Duodenal mucosa (tissue), 2 donors: ENCODE data around the gene NUBP1.
"Not testable (repeated sequence)": the region's sequence is repeated elsewhere in the genome, so short reads cannot be mapped to it uniquely, and the experiment has no call there.

Source experiments
- H3K27ac ChIP-seq: one replicate; pipeline ENCODE4 v1.7.0; 2013; ENCODE audit warnings: low read depth, low read length
- H3K27me3 ChIP-seq, 2 donors: one replicate each; pipeline ENCODE4 v1.7.0; 2013; ENCODE audit warnings: low read length in 2 of 2, control low read depth in 1 of 2; ENCODE audit not compliant: insufficient read depth in 2 of 2, control insufficient read depth in 1 of 2
- H3K36me3 ChIP-seq, 2 donors: one replicate each; pipeline ENCODE4 v1.7.0; 2013; ENCODE audit warnings: low read length in 2 of 2, control low read depth in 1 of 2; ENCODE audit not compliant: insufficient read depth in 2 of 2, control insufficient read depth in 1 of 2
- H3K4me1 ChIP-seq, 2 donors: one replicate each; pipeline ENCODE4 v1.7.0; 2013; ENCODE audit warnings: low read length in 2 of 2, control low read depth in 1 of 2; ENCODE audit not compliant: insufficient read depth in 2 of 2, control insufficient read depth in 1 of 2
- H3K4me3 ChIP-seq, 2 donors: one replicate each; pipeline ENCODE4 v1.7.0; 2013; ENCODE audit warnings: low read length in 2 of 2, low read depth in 1 of 2
- H3K9ac ChIP-seq, 2 donors: one replicate each; pipeline ENCODE4 v1.7.0; 2013; ENCODE audit warnings: low read length in 2 of 2, low read depth in 1 of 2
- H3K9me3 ChIP-seq, 2 donors: one replicate each; pipeline ENCODE4 v1.7.0; 2013; ENCODE audit warnings: low read length in 2 of 2, control low read depth in 1 of 2; ENCODE audit not compliant: control insufficient read depth in 1 of 2

NUBP1 gene

DNA sequence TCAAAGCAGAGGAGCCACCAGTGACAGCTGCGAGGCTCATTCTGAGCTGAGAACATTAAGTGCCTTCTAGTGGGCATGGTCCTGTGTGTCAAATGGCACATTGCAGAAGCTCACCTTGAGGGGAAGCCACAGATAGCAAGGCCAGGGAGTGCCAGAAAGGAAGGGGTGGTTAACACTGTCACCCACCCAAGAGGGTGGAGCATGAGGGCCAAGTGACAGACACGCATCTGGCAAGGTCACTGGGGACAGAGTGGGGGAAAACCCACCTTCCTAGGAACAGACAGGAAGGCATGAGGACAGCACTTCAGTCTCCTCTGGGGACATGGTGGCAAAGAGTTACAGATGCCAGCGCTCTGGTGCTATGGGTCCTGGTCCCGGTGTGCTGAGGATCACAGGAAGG is 22.1 kb downstream of the NUBP1 start:
- H3K4me3 ChIP-seq, result no peak overlapping the region
- H3K27me3 ChIP-seq, result no peaks in the 10 kb centered on the region
- no peak overlapping the region for H3K27ac ChIP-seq
- H3K9me3 ChIP-seq, result no peaks in the 10 kb centered on the region
- peaks cover 10 to 59% of the 10 kb centered on the region in 2 donors for H3K36me3 ChIP-seq
- H3K4me1 ChIP-seq, result no peaks in the 10 kb centered on the region
- H3K9ac ChIP-seq, result no peak overlapping the region

DNA sequence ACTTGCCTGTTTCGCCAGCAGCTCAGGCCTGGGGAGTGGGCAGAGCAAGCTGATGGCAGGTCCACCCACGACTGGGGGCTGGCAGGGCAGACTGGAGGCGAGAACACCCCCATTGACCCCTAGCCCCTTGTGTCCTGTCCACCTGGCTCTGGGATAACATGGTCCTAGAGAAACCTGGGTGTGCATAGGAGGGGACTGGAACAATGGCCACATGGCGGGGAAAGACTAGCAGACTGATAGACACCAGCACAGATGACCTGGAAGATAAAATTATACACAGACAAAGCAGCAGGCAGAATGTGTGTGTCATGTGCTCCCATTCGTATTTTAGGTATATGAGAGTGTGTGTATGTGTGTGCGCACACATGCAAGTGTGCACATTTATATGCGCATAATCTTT is 23.5 kb downstream of the NUBP1 start:
- H3K4me1 ChIP-seq, result no peaks in the 10 kb centered on the region
- no peak overlapping the region for H3K4me3 ChIP-seq
- peaks cover 6 to 47% of the 10 kb centered on the region in 2 donors for H3K36me3 ChIP-seq
- H3K9ac ChIP-seq, result no peak overlapping the region
- H3K9me3 ChIP-seq, result no peaks in the 10 kb centered on the region
- no peak overlapping the region for H3K27ac ChIP-seq
- no peaks in the 10 kb centered on the region for H3K27me3 ChIP-seq

DNA sequence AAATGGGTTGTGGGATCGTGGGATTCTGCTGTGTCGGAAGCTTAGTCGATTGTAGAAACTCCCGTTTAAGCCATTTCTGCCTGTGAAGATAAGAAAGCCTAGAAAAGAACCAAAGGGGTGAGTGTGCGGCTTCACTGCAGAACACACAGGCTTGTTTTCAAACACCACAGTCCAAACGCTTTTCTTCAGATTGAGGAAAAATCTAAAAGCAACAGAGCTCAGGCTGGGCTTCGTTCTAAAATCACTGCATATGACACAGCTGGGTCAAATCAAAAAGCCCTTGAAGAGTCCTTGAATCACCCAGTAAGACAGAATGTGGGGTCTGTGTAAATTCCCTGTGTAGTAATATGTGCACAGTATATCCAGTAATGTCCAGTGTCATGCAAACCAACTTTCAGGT is 25.7 kb downstream of the NUBP1 start:
- Histone ChIP-seq H3K27ac (no peak overlapping the region), H3K4me3 (no peak overlapping the region), H3K4me1 (no peaks in the 10 kb centered on the region), H3K36me3 (peaks cover 6 to 29% of the 10 kb centered on the region in 2 donors), H3K9ac (no peak overlapping the region), H3K27me3 (no peaks in the 10 kb centered on the region), H3K9me3 (no peaks in the 10 kb centered on the region)

DNA sequence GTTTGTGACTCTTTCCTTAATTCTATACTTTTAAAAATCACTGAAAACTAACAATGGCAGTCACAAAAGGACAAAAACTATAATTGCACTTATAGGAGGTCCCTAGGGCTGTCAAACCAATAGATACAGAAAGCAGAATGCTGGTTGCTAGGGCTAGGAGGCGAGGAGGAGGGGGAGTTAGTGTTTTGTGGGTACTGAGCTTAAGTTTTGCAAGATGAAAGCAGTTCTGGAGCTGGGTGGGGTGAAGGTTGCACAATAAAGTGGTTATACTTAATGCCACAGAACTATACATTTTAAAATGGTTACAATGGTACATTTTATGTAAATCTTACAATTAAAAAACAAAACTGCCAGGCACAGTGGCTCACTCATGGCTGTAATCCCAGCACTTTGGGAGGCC is 27.3 kb downstream of the NUBP1 start:
- Histone ChIP-seq H3K9ac (no peak overlapping the region), H3K27ac (no peak overlapping the region), H3K27me3 (no peaks in the 10 kb centered on the region), H3K36me3 (peaks cover 6 to 20% of the 10 kb centered on the region in 2 donors), H3K4me1 (no peaks in the 10 kb centered on the region), H3K9me3 (no peaks in the 10 kb centered on the region), H3K4me3 (no peak overlapping the region)

GRCh38 chr16:10776280-10776679 is 32.6 kb downstream of the NUBP1 start:
- Histone ChIP-seq H3K4me3 (no peak overlapping the region), H3K4me1 (no peaks in the 10 kb centered on the region), H3K27me3 (no peaks in the 10 kb centered on the region), H3K27ac (no peak overlapping the region), H3K9me3 (no peaks in the 10 kb centered on the region), H3K36me3 (no peaks in the 10 kb centered on the region), H3K9ac (no peak overlapping the region)

DNA sequence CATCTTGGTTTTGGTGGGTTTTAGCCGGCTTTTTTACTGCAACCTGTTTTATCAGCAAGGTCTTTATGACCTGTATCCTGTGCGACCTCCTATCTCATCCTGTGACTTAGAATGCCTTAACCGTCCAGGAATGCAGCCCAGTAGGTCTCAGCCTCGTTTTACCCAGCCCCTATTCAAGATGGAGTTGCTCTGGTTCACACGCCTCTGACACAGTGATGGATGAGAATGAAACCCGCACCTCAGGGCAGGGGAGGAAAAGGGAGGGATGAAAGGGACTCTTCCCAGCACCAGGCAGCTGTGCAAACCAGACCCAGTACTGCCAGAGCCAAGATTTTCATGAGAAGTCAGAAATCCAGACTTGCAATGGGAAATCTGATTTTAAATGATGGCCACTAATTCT is 33.3 kb downstream of the NUBP1 start:
- not testable (repeated sequence) for H3K27me3 ChIP-seq, H3K9me3 ChIP-seq, H3K4me1 ChIP-seq, H3K27ac ChIP-seq, H3K4me3 ChIP-seq, H3K36me3 ChIP-seq, H3K9ac ChIP-seq

DNA sequence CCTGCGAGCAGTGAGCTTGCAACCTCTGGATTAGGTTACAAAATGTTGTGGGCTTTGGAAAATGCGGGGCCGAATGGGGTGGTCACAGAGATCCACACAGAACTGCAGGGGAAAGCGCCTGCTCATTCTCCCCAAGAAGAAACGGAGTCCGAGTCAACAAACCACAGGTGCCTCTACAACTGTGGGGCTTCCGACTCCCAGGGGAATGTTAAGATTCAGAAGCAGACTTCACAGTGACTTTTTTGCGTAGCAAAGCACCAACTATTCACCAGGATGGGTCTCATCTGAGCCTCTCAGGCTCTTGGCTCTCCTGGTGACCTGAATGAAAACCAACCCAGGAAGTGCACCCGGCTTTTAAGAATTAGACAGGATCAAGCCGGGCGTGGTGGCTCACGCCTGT is 33.7 kb downstream of the NUBP1 start:
- H3K4me3 ChIP-seq, result no peak overlapping the region
- H3K27ac ChIP-seq, result no peak overlapping the region
- no peak overlapping the region for H3K9ac ChIP-seq
- no peaks in the 10 kb centered on the region for H3K9me3 ChIP-seq
- no peaks in the 10 kb centered on the region for H3K27me3 ChIP-seq
- no peaks in the 10 kb centered on the region for H3K36me3 ChIP-seq
- H3K4me1 ChIP-seq, result no peaks in the 10 kb centered on the region

DNA sequence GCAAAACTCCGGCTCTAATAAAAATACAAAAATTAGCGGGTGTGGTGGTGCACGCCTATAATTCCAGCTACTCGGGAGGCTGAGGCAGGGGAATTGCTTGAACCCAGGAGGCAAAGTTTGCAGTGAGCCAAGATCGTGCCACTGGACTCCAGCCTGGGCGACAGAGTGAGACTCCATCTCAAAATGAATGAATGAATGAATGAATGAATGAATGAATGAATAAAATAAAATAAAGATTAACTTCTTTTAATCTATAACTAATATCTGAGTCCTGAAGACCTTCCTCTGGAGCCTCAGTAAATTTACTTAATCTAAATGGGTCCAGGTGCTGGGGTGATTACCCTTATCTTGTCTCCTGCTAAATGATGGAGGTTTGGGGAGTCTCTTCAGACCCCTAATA is 36.3 kb downstream of the NUBP1 start:
- not testable (repeated sequence) for H3K9ac ChIP-seq, H3K4me1 ChIP-seq, H3K27ac ChIP-seq, H3K9me3 ChIP-seq, H3K27me3 ChIP-seq, H3K4me3 ChIP-seq, H3K36me3 ChIP-seq

GRCh38 chr16:10780628-10781027 is 37.0 kb downstream of the NUBP1 start:
- no peak overlapping the region for H3K27ac ChIP-seq
- no peaks in the 10 kb centered on the region for H3K27me3 ChIP-seq
- no peaks in the 10 kb centered on the region for H3K36me3 ChIP-seq
- no peak overlapping the region for H3K9ac ChIP-seq
- H3K9me3 ChIP-seq, result no peaks in the 10 kb centered on the region
- no peak overlapping the region for H3K4me3 ChIP-seq
- H3K4me1 ChIP-seq, result no peaks in the 10 kb centered on the region

DNA sequence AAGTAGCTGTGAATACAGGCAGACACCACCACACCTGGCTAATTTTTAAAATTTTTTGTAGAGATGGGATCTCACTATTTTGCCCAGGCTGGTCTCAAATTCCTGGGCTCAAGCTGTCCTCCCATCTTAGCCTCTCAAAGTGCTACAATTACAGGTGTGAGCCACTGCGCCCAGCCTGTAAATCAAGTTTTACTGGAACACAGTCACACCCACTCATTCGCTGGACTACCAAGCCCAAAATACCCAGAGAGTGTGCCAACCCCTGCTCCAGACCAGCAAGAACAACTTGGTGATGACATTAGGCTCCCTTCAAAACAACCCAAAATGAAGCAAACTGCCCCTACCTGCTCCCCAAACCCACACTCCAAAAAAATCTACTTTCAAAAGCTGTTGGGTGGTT is 39.0 kb downstream of the NUBP1 start:
- no peak overlapping the region for H3K4me3 ChIP-seq
- H3K36me3 ChIP-seq, result no peaks in the 10 kb centered on the region
- no peaks in the 10 kb centered on the region for H3K27me3 ChIP-seq
- no peaks in the 10 kb centered on the region for H3K9me3 ChIP-seq
- H3K4me1 ChIP-seq, result no peaks in the 10 kb centered on the region
- no peak overlapping the region for H3K9ac ChIP-seq
- no peak overlapping the region for H3K27ac ChIP-seq

DNA sequence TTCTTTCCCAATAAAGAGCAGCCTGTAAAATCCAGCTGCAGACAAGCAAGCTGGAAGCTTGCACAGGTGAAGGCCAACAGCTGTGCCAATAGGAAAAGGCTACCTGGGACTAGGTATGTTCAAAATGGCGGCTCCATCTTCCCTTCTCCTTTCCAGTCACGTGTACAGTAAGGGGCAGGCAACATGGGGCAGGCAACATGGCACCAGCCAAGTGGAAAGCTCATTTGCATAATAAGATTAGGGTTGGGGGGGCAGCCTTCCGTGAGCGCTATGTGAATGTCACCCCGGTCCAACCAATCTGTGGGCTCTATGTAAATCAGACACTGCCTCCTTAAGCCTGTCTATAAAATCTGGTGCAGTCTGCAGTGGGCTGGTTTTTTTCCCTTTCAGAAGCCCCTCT is 43.7 kb downstream of the NUBP1 start:
- H3K4me3 ChIP-seq, result no peak overlapping the region
- H3K27ac ChIP-seq, result no peak overlapping the region
- H3K4me1 ChIP-seq, result no peaks in the 10 kb centered on the region
- no peaks in the 10 kb centered on the region for H3K36me3 ChIP-seq
- no peaks in the 10 kb centered on the region for H3K27me3 ChIP-seq
- H3K9me3 ChIP-seq, result no peaks in the 10 kb centered on the region
- no peak overlapping the region for H3K9ac ChIP-seq
